ENCODE measurements around the gene ZNF420.
"Not testable (repeated sequence)": the region's sequence is repeated elsewhere in the genome, so short reads cannot be mapped to it uniquely, and the experiment has no call there.

Gene ZNF420

GRCh38 chr19:37077934-37078716 is at the start of gene ZNF420:
Gene ZNF420 (plus strand): TSS chr19:37078433. CDS start chr19:37089119, 10,686 bp downstream.
- DNase-seq, result peak; percentile 87 to 97 (median 94)
- intact Hi-C loops (cut with DNase I), result no loop called here

GRCh38 chr19:37045140-37045539 is 33.1 kb upstream of the ZNF420 start:
- intact Hi-C loops (cut with DNase I), result no loop called here
- DNase-seq, result no peak

DNA sequence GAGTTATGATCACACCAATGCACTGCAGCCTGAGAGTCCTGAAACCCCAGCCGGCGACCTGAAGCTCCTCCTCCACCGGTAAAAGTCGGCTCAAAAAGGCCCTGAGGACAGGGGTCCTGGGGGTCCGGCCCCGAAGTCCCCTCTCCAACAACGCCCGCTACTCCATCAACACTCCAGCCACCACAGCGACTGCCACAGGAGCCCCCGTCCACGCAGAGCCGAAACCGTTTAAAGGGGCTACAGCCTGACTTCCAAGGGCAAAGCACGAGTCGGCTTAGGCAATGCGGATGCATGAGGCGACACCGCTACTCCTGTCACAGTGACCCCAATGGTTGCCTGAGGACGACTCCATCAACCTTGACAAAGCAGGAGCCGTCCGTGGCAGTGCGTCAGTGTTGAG is 22.9 kb upstream of the ZNF420 start:
- intact Hi-C loops (cut with DNase I), result no loop called here
- no peak for DNase-seq

GRCh38 chr19:37056776-37057175 is 21.5 kb upstream of the ZNF420 start:
- intact Hi-C loops (cut with DNase I), result no loop called here
- DNase-seq, result no peak

DNA sequence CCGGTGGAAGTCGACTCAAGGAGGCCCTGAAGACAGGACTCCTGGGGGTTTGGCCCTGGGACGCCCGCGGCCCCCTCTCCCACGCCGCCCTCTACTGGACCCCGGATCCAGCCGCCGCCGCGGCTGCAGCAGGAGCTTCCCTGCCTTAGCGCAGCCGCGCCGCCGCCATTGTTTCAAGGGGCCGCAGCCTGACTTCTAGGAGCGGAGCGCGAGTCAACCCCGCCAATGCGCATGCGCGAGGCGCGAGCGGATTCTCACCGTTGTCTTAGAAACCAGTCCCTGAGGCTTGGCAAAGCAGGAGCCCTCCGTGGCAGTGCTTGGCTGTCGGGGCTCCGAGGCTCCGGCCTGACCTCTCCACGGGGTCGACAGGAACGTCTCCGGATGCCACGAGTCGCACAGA is 19.1 kb upstream of the ZNF420 start:
- DNase-seq, result no peak

GRCh38 chr19:37064886-37065285 is 13.3 kb upstream of the ZNF420 start:
- intact Hi-C loops (cut with DNase I), result not testable (repeated sequence)

More for the DNA sequence above, 19.1 kb upstream of the ZNF420 start:
- intact Hi-C loops (cut with DNase I), result no loop called here

GRCh38 chr19:37074111-37074510 is 4.1 kb upstream of the ZNF420 start:
- intact Hi-C loops (cut with DNase I), result no loop called here
- DNase-seq, result no peak

More at GRCh38 chr19:37064886-37065285, 13.3 kb upstream of the ZNF420 start:
- not testable (repeated sequence) for DNase-seq

DNA sequence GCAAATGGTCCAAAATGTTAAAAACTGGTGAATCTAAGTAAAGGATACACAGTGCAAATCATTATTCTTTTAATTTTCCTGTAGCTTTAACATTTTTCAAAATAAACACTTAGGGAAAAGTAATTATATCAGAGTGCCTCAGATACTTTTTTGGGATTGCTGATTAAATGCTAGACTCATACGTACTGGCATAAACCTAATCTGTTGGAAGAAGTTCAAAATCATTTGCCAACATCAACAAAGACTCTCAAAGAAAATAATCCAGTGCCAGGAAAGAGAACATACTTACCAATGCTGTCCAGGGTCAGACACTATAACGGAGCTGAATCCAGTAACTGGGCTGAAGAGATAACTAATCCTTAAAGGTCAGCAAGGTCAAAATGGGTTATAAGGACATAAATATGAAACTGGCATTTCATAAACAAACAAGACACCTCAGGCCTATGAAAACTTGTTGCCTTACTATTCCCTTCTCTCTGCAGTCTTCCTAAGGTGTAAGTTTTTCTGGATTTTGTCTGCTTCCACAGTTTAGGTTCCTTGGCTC is 3.3 kb upstream of the ZNF420 start:
- intact Hi-C loops (cut with DNase I), result no loop called here
- no peak for DNase-seq

GRCh38 chr19:37076524-37076923 is 1.7 kb upstream of the ZNF420 start:
- intact Hi-C loops (cut with DNase I); DNase-seq: not testable (repeated sequence)

- no peak for DNase-seq
- intact Hi-C loops (cut with DNase I), result no loop called here
These were observed 716 bp upstream of the ZNF420 start for GRCh38 chr19:37077501-37077933.

GRCh38 chr19:37078717-37079032 is 442 bp downstream of the ZNF420 start:
- DNase-seq, result no peak
- intact Hi-C loops (cut with DNase I), result no loop called here

GRCh38 chr19:37079238-37079637 is 1.0 kb downstream of the ZNF420 start:
- no peak for DNase-seq
- intact Hi-C loops (cut with DNase I), result no loop called here

DNA sequence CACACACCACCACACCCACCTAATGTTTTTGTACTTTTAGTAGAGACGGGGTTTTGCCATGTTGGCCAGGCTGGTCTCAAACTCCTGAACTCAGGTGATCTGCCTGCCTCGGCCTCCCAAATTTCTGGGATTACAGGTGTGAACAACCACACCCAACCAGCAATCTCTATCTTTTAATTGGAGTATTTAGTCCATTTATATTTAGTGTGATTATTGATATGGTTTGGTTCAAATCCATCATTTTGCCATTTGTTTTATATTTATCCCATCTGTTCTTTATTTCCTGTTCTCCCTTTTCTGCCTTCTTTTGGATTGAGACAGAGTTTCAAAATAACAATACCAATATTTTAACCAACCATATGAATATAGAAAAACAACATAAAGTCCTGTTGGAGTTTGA is 4.1 kb downstream of the ZNF420 start:
- intact Hi-C loops (cut with DNase I), result no loop called here
- no peak for DNase-seq

- intact Hi-C loops (cut with DNase I), result no loop called here
- no peak for DNase-seq
These were observed 8.9 kb downstream of the ZNF420 start for GRCh38 chr19:37087110-37087509.

DNA sequence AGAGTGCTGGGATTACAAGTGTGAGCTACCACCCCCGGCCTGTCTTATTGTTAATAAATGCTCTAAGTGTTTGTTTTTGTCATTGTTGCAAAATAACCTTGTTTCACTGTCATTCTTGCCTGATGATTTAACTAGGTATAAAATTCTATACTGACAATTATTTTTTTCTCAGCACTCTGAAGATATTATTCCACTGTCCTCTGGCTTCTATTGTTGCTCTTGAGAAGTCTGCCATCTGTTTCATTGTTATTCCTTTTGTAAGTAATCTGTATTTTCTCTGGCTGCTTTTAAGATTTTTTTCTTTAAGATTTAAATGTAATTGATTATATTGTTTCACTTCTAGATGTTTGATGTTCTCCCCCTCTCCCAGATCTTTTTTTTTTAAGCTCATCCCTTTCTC is 17.6 kb downstream of the ZNF420 start:
- intact Hi-C loops (cut with DNase I), result no loop called here
- no peak for DNase-seq

GRCh38 chr19:37098570-37098969 is 20.3 kb downstream of the ZNF420 start:
- intact Hi-C loops (cut with DNase I), result no loop called here
- DNase-seq, result no peak

- intact Hi-C loops (cut with DNase I); DNase-seq: not testable (repeated sequence)
These were observed 25.9 kb downstream of the ZNF420 start for GRCh38 chr19:37104135-37104534.

- intact Hi-C loops (cut with DNase I); DNase-seq: not testable (repeated sequence)
These were observed 33.5 kb downstream of the ZNF420 start for GRCh38 chr19:37111753-37112152.

DNA sequence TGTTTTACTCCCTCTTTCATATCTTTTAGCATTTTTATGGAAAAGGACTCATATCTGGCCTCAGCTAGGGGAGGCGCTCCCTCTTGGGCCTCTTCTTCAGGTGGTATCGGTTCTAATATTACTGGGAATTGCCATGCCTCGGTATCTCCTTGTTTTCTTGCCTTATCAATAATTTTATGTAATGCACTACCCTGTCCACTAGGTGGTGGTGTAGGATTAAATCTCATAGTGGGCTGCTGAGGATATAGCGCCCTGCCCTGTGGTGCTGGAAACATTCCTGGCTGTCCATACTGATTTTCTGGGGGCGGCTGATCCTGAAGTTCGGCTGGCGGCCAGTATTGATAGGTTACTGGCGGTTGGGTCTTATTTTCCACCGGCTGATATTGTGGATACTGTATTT is 35.8 kb downstream of the ZNF420 start:
- intact Hi-C loops (cut with DNase I), result no loop called here
- DNase-seq, result no peak

GRCh38 chr19:37122093-37122492 is 43.9 kb downstream of the ZNF420 start:
- intact Hi-C loops (cut with DNase I), result not testable (repeated sequence)

More at GRCh38 chr19:37122093-37122492, 43.9 kb downstream of the ZNF420 start:
- DNase-seq, result not testable (repeated sequence)
